HepG2 (cell line): Measurements from ENCODE around the gene SLIT3. TPM values are rescaled to one million over a fixed set of nuclear protein-coding genes. Genes with fewer than 3 reads are reported as not detected.

Experiments
- ATAC-seq: fragments of 200-7000 bp; cut with Tn5 transposase; 3 replicates; pipeline ENCODE4 v1.9.1; 2020; ENCODE audit warnings: mild to moderate bottlenecking, moderate library complexity
- BruUV-seq: library from RNA; stranded (reverse); fragments of 400-500 nt; replicated peaks from 2 replicates; lab custom pipeline; 2021; lab: Mats Ljungman, UMichigan
- CTCF ChIA-PET: fragments of 300-600 bp; formaldehyde crosslinking; extraction: SDS; loops from one replicate; lab custom pipeline; 2021; ENCODE audit warnings: low total read pairs, inconsistent platforms, low intra/inter-chr PET ratio; lab: Yijun Ruan, JAX
- POLR2A ChIA-PET: fragments of 350-600 bp; sonication (Branson Sonifier 250); formaldehyde crosslinking; loops from one replicate; lab custom pipeline; 2020; ENCODE audit warnings: antibody characterized with exemption, inconsistent platforms; lab: Yijun Ruan, JAX
- DNase-seq: peaks from one replicate; pipeline ENCODE4 v3.0.0-alpha.2; 2015; ENCODE audit warnings: low spot score
- FAIRE-seq: peaks from 3 replicates; lab custom pipeline; 2011; peaks lifted over from hg19 to GRCh38; lab: Jason Lieb, UNC
- H2AFZ ChIP-seq: one replicate; pipeline ENCODE4 v1.6.1; 2011; ENCODE audit warnings: low read length, inconsistent platforms
- H3K27ac ChIP-seq: fragments of 300-600 bp; 3 replicates; pipeline ENCODE4 v1.8.0; 2011; ENCODE audit warnings: mixed run types, mild to moderate bottlenecking, mixed read lengths, low read length, inconsistent platforms; ENCODE audit not compliant: insufficient read depth; ENCODE audit errors: extremely low read length
- H3K27me3 ChIP-seq, 2 experiments: fragments of 200-600 bp in 1 of 2; 2 replicates in 1 of 2; 3 replicates in 1 of 2; pipeline versions ENCODE4 v1.6.0 to v1.8.0; 2011; ENCODE audit warnings: low read length in 2 of 2, mild to moderate bottlenecking in 2 of 2, moderate library complexity in 2 of 2, inconsistent platforms in 1 of 2; ENCODE audit not compliant: insufficient read depth in 2 of 2, control insufficient read depth in 1 of 2
- H3K36me3 ChIP-seq, 2 experiments: fragments of 200-600 bp in 1 of 2; replicated peaks in 1 of 2; 2 replicates in 1 of 2; 3 replicates in 1 of 2; pipeline versions ENCODE4 v1.5.1 to v1.8.0; 2011; ENCODE audit warnings: low read length in 2 of 2, inconsistent platforms in 1 of 2; ENCODE audit not compliant: insufficient read depth in 2 of 2, control insufficient read depth in 1 of 2
- H3K4me1 ChIP-seq: 2 replicates; pipeline ENCODE4 v1.5.1; 2012; ENCODE audit warnings: low read length, inconsistent platforms; ENCODE audit not compliant: insufficient read depth
- H3K4me2 ChIP-seq: 2 replicates; pipeline ENCODE4 v1.6.0; 2011; ENCODE audit warnings: low read depth, low read length, inconsistent platforms
- H3K4me3 ChIP-seq, 3 experiments: fragments of 200-600 bp in 1 of 3; sonication (generic), shearing (Covaris generic) in 1 of 3; replicated peaks in 1 of 3; 2 replicates each; pipeline ENCODE4 v1.5.1; 2011 to 2016; ENCODE audit warnings: low read length in 3 of 3, inconsistent platforms in 2 of 3, low read depth in 2 of 3, mild to moderate bottlenecking in 2 of 3, control low read depth in 1 of 3, mixed read lengths in 1 of 3; ENCODE audit not compliant: insufficient read depth in 1 of 3
- H3K79me2 ChIP-seq: one replicate; pipeline ENCODE4 v1.6.1; 2011; ENCODE audit warnings: low read length, inconsistent platforms; ENCODE audit not compliant: insufficient read depth
- H3K9ac ChIP-seq: 2 replicates; pipeline ENCODE4 v1.6.0; 2011; ENCODE audit warnings: mild to moderate bottlenecking, low read depth, low read length, inconsistent platforms; ENCODE audit not compliant: insufficient read depth
- H3K9me3 ChIP-seq: 2 replicates; pipeline ENCODE4 v1.5.1; 2012; ENCODE audit warnings: mild to moderate bottlenecking, low read length
- H4K20me1 ChIP-seq: 2 replicates; pipeline ENCODE4 v1.6.0; 2011; ENCODE audit warnings: inconsistent platforms, mild to moderate bottlenecking, low read length, moderate library complexity; ENCODE audit not compliant: insufficient read depth
- CTCF ChIP-seq: sonication (generic); formaldehyde crosslinking; IDR thresholded peaks from 2 replicates; pipeline ENCODE4 v1.5.0; 2020; ENCODE audit warnings: mild to moderate bottlenecking, missing genetic modification reagents, moderate library complexity
- KAT7 ChIP-seq: IDR thresholded peaks from 2 replicates; pipeline ENCODE4 v1.6.1; 2018; ENCODE audit warnings: borderline replicate concordance, missing compliant biosample characterization
- SAFB2 ChIP-seq: sonication (generic); formaldehyde crosslinking; IDR thresholded peaks from 2 replicates; pipeline ENCODE4 v1.5.1; 2020; ENCODE audit warnings: missing genetic modification reagents, low read depth, mild to moderate bottlenecking, borderline replicate concordance
- SIN3B ChIP-seq: fragments of 150-350 bp; IDR thresholded peaks from 2 replicates; pipeline ENCODE4 v1.6.1; 2014; ENCODE audit warnings: low read length
- SMC3 ChIP-seq: IDR thresholded peaks from 2 replicates; pipeline ENCODE4 v1.6.1; 2011; ENCODE audit warnings: low read length, improper control_type of control experiment
- STAG1 ChIP-seq: sonication (generic); formaldehyde crosslinking; IDR thresholded peaks from 2 replicates; pipeline ENCODE4 v1.4.0; 2020; ENCODE audit warnings: missing genetic modification reagents
- ZNF10 ChIP-seq: sonication (generic); formaldehyde crosslinking; IDR thresholded peaks from 2 replicates; pipeline ENCODE4 v1.4.0; 2020; ENCODE audit warnings: mild to moderate bottlenecking, low read depth, missing genetic modification reagents, borderline replicate concordance
- ZNF160 ChIP-seq: sonication (generic); formaldehyde crosslinking; IDR thresholded peaks from 2 replicates; pipeline ENCODE4 v1.8.0; 2022; ENCODE audit warnings: mild to moderate bottlenecking, inconsistent platforms, missing genetic modification reagents
- ZNF256 ChIP-seq: sonication (generic); formaldehyde crosslinking; conservative IDR thresholded peaks from 2 replicates; pipeline ENCODE4 v1.4.0; 2020; ENCODE audit warnings: missing genetic modification reagents
- ZNF383 ChIP-seq: sonication (generic); formaldehyde crosslinking; IDR thresholded peaks from 2 replicates; pipeline ENCODE4 v1.4.0; 2020; ENCODE audit warnings: missing genetic modification reagents, mild to moderate bottlenecking, borderline replicate concordance
- ZNF614 ChIP-seq: IDR thresholded peaks from 2 replicates; pipeline ENCODE4 v1.6.1; 2018; ENCODE audit warnings: missing biosample characterization, missing genetic modification reagents, inconsistent platforms, borderline replicate concordance
- ZNF784 ChIP-seq: sonication (generic); formaldehyde crosslinking; IDR thresholded peaks from 2 replicates; pipeline ENCODE4 v1.5.1; 2020; ENCODE audit warnings: missing genetic modification reagents, mild to moderate bottlenecking, borderline replicate concordance
- WGBS: methylation state at CpG from one replicate; pipeline ENCODE4 v1.1.6; 2017; ENCODE audit warnings: low lambda C conversion rate; 5-methylcytosine and 5-hydroxymethylcytosine counted together
- in situ Hi-C: cut with HindIII; loops from 2 replicates; pipeline ENCODE4 v1.10.0; 2017; ENCODE audit warnings: low pct_unique_long_range_greater_than_20kb; ENCODE audit not compliant: extremely low pct_ligation_motif_present
- intact Hi-C: fragments of 100-400 bp; cut with micrococcal nuclease; formaldehyde crosslinking; loops from one replicate; pipeline ENCODE4 v1.10.0; 2022; ENCODE audit not compliant: unreplicated experiment
- polyA plus RNA-seq, 8 experiments: library from polyadenylated mRNA; depleted of rRNA in 3 of 8; stranded (reverse) in 7 of 8; unstranded in 1 of 8; fragments of >200 nt; fragmentation: Illumina TruSeq in 4 of 8; extraction: Trizol in 4 of 8; gene quantifications; 2 replicates each; pipeline versions ENCODE4 v1.2.1 to v1.2.3, GENCODE V29; 2011 to 2016; ENCODE audit warnings: low read depth in 4 of 8, missing spikeins in 1 of 8, mixed read lengths in 1 of 8; ENCODE audit not compliant: insufficient read depth in 1 of 8
- total RNA-seq, 5 experiments: library from RNA; depleted of rRNA; stranded (reverse); fragments of >200 nt; fragmentation: Illumina TruSeq; extraction: Trizol; gene quantifications; 2 replicates each; pipeline ENCODE4 v1.2.3, GENCODE V29; 2016; ENCODE audit warnings: low read depth in 1 of 5
- TF ChIP-seq, protein P1 (sequence below): sonication (generic); formaldehyde crosslinking; IDR thresholded peaks from 2 replicates; pipeline ENCODE4 v1.4.0; 2020; ENCODE audit warnings: missing genetic modification reagents

Gene SLIT3
- total and polyA plus RNA-seq, 2 of the 13 experiments (the other 11 are each of a cell fraction or from before 2014, with no cell fraction given), result not detected

- peak; percentile 46 for TF ChIP-seq STAG1 (CRISPR knock-in tag)
- TF ChIP-seq SMC3, result peak; percentile 28; the same call in 1 of the 2 replicates
- peak; percentile 64 for TF ChIP-seq CTCF (CRISPR knock-in tag)
- TF ChIP-seq KAT7, result no peak
- ChIA-PET CTCF (no interaction called here), POLR2A (no interaction called here)
- Histone ChIP-seq H3K27me3 (no peaks in the 10 kb centered on the region; a peak in 1 of 5 replicates), H3K4me1 (no peaks in the 10 kb centered on the region), H3K4me3 (no peak overlapping the region), H3K36me3 (no peaks in the 10 kb centered on the region), H2AFZ (no peak overlapping the region), H4K20me1 (no peaks in the 10 kb centered on the region), H3K27ac (no peak overlapping the region), H3K79me2 (no peaks in the 10 kb centered on the region), H3K4me2 (no peak overlapping the region), H3K9me3 (no peaks in the 10 kb centered on the region), H3K9ac (no peak overlapping the region)
- no peak for DNase-seq
- no TSS peak for BruUV-seq
- no peak for FAIRE-seq
- 68% methylated on average over 3 of the region's 6 CpGs for WGBS
- in situ Hi-C loops (loop anchor here (10.0 kb wide), 1 partner anchor 635 kb away; the partner anchor contains the start of gene SLIT3), intact Hi-C loops (loop anchor here (5.0 kb wide), 1 partner anchor 93 kb away; the partner anchor contains the start of gene PANK3)
- peak; percentile 64 for ATAC-seq
These were observed 631.1 kb downstream of the SLIT3 start for GRCh38 chr5:168669668-168670378.

- Histone ChIP-seq H3K9ac (no peak overlapping the region), H3K36me3 (no peaks in the 10 kb centered on the region), H3K27ac (no peak overlapping the region), H2AFZ (no peak overlapping the region), H3K27me3 (no peaks in the 10 kb centered on the region; a peak in 1 of 5 replicates), H3K79me2 (no peaks in the 10 kb centered on the region), H4K20me1 (no peaks in the 10 kb centered on the region), H3K9me3 (no peaks in the 10 kb centered on the region), H3K4me2 (no peak overlapping the region), H3K4me1 (no peaks in the 10 kb centered on the region), H3K4me3 (no peak overlapping the region)
- no peak for ATAC-seq
- FAIRE-seq, result no peak
- intact Hi-C loops, result no loop called here
- CTCF ChIA-PET, result no interaction called here
- WGBS, result 75% methylated on average over 1 of the region's 4 CpGs
- in situ Hi-C loops, result no loop called here
- DNase-seq, result no peak
- POLR2A ChIA-PET, result no interaction called here
- no TSS peak for BruUV-seq
- no peak for TF ChIP-seq SAFB2
- no peak for TF ChIP-seq ZNF10 (CRISPR knock-in tag)
- no peak for TF ChIP-seq ZNF256 (CRISPR knock-in tag)
- TF ChIP-seq ZNF383 (CRISPR knock-in tag), result no peak
- TF ChIP-seq ZNF784 (CRISPR knock-in tag), result no peak
- no peak for TF ChIP-seq ZNF160
- TF ChIP-seq, protein P1, sequence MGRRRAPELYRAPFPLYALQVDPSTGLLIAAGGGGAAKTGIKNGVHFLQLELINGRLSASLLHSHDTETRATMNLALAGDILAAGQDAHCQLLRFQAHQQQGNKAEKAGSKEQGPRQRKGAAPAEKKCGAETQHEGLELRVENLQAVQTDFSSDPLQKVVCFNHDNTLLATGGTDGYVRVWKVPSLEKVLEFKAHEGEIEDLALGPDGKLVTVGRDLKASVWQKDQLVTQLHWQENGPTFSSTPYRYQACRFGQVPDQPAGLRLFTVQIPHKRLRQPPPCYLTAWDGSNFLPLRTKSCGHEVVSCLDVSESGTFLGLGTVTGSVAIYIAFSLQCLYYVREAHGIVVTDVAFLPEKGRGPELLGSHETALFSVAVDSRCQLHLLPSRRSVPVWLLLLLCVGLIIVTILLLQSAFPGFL (CRISPR knock-in tag), result no peak
- no peak for TF ChIP-seq ZNF614 (CRISPR knock-in tag)
- TF ChIP-seq SIN3B, result no peak
These were observed 631.8 kb downstream of the SLIT3 start for GRCh38 chr5:168669156-168669555.
